SK-N-MC (cell line): ENCODE results near the gene JPT2.

Source experiments
- EZH2 ChIP-seq: fragments of 200-600 bp; sonication (generic); IDR thresholded peaks from one replicate; pipeline ENCODE4 v1.6.1; 2017; ENCODE audit warnings: antibody characterized with exemption
- POLR2AphosphoS5 ChIP-seq: IDR thresholded peaks from 2 replicates; pipeline ENCODE4 v1.6.1; 2012; ENCODE audit warnings: mild to moderate bottlenecking, low read depth, low read length, borderline replicate concordance

DNA sequence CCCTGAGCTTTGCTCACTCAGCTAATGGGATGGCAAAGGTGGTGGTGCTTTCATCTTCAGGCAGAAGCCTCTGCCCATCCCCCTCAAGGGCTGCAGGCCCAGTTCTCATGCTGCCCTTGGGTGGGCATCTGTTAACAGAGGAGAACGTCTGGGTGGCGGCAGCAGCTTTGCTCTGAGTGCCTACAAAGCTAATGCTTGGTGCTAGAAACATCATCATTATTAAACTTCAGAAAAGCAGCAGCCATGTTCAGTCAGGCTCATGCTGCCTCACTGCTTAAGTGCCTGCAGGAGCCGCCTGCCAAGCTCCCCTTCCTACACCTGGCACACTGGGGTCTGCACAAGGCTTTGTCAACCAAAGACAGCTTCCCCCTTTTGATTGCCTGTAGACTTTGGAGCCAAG lies 22.2 kb downstream of the JPT2 start:
- TF ChIP-seq EZH2: no peak
- no peak for TF ChIP-seq POLR2AphosphoS5
